ENCODE results near the gene TMEM101.
"Not testable (repeated sequence)": the region's sequence is repeated elsewhere in the genome, so short reads cannot be mapped to it uniquely, and the experiment has no call there.

The TMEM101 gene

DNA sequence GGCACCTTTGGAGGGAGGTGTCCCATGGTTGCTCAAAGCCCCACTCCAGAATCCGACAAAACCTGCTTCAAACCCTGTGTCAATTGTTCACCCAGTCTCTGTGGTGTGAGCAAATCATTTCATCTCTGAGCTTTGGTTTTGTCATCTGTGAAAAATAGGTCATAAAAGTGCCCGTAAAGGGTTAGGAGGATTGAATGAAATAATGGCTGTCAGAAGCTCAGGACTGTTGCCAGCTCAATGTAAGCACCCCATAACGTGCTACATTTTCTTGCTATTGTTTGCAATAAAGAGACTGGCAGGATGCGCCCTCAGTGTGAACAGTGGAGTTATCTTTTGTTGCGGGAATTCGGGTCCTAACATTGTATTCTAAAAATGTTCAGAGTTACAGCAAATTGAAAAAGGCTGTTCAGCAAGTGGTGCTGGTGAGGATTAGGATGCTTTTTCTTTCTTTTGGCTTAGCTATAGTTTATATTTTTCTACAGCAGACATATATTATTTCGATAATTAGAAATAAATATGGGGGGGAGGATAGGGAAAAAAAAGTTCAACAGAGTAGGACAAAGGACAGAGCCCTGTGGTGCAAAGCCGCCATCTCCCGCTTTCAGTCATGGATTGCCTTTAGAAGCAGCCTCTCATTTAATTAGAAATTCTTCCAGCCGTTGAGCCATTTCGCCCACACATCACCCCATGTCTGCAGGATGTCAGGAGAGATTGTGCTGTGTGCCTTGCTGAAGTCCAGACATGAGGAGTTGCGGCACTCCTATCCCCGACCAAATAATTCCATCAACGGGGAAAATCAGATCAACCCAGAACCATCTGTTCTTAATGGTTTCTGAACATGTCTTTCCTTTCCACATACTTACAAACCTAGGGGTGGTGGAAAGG, 40.1 kb downstream of the TMEM101 start:
- no peak for DNase-seq (ENCODE audit: low spot score)

DNA sequence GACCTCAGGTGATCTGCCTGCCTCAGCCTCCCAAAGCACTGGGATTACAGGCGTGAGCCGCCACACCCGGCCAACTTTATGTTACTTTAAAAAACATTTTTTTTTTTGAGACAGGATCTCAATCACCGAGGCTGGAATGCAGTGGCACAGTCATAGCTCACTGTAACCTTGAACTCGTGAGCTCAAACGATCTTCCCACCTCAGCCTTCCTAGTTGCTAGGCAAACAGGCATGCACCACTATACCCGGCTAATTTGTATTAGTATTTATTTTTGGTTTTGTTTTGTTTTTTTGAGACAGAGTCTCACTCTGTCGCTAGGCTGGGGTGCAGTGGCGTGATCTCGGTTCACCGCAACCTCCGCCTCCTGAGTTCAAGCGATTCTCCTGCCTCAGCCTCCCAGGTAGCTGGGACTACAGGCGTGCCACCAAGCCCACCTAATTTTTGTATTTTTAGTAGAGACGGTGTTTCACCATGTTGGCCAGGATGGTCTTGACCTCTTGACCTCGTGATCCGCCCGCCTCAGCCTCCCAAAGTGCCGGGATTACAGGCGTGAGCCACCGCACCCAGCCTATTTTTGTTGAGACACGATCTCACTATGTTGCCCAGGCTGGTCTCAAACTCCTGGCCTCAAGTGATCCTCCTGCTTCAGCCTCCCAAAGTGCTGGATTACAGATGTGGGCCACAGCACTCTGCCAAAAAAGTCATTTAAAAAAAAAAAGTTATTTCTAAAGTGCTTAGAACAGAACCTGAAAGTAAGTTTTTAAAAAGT, 42.1 kb downstream of the TMEM101 start:
- DNase-seq (ENCODE audit: low spot score) = not testable (repeated sequence)

DNA sequence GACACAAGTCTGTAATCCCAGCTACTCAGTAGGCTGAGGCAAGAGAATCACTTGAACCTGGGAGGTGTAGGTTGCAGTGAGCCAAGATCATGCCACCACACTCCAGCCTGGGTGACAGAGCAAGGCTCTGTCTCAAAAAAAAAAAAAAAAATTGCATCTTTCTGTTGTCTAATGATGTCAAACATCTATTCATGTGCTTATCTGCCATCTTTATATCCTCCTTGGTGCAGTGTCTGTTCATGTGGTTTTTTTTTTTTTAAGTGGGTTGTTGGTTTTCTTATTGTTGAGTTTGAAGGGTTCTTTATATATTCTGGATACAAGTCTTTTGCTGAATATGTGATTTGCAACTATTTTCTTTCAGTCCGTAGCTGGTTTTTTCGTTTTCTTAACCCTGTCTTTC, 43.3 kb downstream of the TMEM101 start:
- not testable (repeated sequence) for DNase-seq (ENCODE audit: low spot score)

DNA sequence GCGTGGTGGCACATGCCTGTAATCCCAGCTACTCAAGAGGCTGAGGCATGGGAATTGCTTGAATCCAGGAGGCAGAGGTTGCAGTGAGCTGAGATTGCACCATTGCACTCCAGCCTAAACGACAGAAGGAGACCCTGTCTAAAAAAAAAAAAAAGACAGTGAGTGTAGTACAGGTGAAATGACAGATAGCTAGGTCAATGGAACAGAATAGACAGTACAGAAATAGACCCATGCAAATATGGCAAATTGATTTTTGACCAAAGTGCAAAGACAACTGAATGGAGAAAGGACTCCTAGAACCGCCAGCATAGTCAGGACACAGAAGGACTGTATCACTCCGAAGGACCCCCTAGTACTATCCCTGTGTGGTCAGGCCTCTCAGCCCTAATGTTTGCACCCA, 44.4 kb downstream of the TMEM101 start:
- DNase-seq (ENCODE audit: low spot score) = no peak

DNA sequence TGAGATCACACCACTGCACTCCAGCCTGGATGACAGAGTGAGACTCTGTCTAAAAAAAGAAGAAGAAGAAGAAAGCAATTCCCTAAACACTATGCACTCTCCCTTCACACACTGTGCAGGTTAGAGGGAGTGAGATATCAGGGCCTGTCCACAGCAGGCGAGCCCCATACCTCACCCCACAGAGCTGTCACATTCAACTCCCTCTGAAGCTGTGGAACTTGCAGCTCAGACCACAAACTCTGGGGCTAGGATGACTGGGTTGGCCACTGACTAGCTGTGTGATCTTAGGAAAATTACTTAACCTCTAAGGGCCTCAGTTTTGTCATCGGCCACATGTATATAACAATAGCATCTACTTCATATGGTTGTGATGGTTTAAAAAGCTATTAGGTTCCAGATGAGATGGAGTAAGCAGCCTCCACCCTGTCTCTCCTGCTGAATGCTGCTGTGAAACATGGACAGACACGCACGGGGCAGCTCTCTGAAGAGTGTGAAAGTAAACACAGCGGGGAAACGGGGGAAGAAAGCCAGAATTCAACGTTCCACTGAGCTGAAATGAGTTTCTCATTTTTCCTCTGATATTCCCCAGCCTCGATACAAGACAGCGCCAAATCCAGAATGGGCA, 47.4 kb downstream of the TMEM101 start:
- DNase-seq (ENCODE audit: low spot score) = no peak

DNA sequence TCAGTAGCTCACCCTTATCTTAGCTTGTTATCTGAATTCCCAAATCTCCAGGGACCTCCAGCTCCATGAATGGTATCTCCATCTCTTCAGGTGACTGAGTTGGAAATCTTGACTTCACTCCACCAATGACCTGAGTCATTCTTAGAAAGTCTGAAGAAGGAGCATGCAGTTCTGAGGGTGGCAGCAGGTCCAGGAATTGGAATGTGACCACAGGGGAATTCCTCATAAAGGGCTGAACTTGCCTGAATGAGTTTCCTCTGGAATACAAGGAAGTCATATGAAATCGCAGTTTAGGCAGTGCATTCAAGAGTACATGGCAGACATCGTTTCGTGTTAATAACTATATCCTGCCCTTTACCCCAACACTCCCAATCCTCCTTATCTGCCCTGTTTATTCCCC, 48.5 kb downstream of the TMEM101 start:
- DNase-seq (ENCODE audit: low spot score) = no peak

DNA sequence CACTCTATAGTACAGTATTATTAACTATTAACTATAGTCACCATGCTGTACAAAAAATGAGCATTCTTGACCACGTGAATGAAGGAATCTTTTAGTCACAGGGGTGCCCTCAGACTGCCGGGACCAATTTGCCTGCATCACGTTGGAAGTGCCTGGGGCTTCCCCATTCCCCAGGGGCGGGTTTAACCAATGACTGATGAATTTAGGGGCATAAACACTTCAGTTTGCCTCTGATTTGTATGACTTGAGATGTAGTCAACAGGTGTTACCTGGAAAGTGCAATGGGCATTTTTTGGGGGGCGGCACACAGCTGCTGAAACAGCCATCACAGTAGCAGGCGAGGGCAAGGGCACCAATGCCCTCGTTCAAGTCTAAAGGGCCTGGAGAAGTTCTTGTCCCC, 52.3 kb downstream of the TMEM101 start:
- no peak for DNase-seq (ENCODE audit: low spot score)

DNA sequence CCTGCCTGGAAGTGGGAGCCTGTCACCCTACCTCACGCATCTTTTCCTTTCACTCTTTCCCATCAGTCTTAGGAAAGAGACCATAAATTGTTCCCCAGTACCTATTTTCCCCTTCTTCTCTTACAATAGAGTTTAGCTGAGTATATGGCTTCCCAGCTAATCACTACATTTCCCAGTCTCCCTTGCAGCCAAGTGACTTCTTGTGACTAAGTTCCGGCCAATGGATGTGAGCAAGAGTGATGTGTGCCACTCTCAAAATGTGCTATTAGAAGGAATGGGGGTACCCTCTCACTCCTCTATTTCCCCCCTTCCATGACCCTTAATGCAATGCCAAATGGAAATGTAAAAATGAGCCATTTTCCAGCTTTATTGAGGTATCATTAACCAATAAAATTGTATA, 52.8 kb downstream of the TMEM101 start:
- DNase-seq (ENCODE audit: low spot score) = no peak

DNA sequence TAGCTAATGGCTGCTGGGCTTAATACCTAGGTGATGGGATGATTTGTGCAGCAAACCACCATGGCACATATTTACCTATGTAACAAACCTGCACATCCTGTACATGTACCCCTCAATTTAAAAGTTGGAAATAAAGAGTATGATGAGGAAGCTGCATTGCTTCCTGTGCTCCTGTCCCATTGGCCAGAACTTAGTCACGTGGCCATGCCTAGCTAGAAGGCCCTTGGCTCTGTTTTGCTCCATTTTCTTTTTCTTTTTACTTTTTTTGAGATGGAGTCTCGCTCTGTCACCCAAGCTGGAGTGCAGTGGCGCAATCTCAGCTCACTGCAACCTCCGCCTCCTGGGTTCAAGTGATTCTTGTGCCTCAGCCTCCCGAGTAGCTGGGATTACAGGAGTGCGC, 53.5 kb downstream of the TMEM101 start:
- not testable (repeated sequence) for DNase-seq (ENCODE audit: low spot score)
